HG03066 (cell line): ENCODE results near the gene FGF14.

Experiments used
- ATAC-seq: cut with Tn5 transposase; IDR thresholded peaks from one replicate; pipeline ENCODE4 v1.9.1; 2021; ENCODE audit warnings: low read depth; ENCODE audit not compliant: unreplicated experiment

Gene FGF14

DNA sequence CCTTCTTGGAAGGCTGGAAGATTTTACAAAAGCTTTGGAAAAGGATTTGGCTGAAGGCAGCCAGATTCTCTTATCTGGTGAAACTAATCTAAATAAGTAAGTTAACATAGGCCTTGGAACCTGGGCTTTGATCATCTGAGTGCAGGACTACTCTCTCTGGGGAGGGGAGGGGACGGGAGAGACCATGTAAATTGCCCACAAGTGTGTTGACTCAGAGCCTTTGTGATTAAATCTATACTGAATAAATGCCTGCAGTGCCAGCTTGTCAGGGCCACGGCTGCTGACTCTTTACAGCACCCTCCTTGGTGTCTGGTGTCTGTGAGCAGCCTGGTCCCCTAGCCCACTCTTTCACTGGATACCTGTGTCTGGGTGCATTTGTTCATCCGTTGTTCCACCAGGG is 698.0 kb downstream of the FGF14 start:
- no peak for ATAC-seq

- ATAC-seq: no peak
Observed at GRCh38 chr13:101703081-101703480, 698.8 kb downstream of the FGF14 start.

DNA sequence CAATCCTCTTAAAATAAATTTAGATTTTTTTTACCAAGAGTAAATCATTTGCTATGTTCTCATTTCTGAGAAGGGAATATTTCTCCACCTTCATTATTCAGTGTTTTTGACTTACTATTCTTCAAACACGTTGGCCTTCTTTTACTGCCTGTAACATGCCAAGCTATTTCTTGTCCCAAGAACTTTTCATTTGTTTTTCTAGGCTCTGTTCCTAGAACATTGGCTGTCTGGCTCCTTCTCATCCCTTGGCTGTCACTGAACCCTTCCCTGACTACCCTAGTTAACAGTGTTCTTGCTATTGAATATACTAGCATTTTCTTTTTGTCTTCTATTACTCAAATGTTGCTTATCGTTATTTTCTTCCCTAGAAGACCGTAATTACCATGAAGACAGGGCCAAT is 701.2 kb downstream of the FGF14 start:
- ATAC-seq: no peak

- no peak for ATAC-seq
Observed at GRCh38 chr13:101698400-101698799, 703.4 kb downstream of the FGF14 start.

GRCh38 chr13:101697745-101698144 is 704.1 kb downstream of the FGF14 start:
- ATAC-seq: no peak

DNA sequence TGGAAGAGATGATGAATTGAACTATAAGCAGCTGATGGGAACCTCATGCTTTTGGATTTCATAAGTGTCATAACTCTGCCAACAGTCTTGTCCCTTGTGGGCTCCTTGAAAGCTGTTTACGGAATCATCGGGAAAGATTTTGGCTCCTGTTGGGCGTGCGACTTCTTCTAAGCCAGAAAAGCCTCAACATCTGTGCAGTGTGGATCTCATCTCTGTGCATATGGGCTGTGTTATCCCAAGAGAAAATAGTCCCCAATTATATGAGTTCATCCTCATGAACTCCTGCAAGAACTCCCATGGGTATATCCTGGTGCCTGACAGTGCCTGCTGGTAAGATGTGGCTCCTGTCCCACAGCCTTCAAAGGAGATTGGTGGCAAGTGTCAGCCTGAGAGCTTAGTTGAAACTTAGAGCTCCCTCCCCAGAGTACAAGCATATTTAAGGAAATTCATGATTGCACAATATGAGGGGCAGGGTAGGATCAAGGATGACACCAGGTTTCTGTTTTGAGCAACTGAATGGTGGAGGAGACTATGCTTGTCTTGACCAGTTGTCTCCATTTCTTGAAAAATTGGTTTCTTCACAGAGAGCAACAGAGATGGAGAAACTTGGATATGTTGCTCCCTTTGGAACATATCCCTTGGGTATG is 705.9 kb downstream of the FGF14 start:
- ATAC-seq: no peak

DNA sequence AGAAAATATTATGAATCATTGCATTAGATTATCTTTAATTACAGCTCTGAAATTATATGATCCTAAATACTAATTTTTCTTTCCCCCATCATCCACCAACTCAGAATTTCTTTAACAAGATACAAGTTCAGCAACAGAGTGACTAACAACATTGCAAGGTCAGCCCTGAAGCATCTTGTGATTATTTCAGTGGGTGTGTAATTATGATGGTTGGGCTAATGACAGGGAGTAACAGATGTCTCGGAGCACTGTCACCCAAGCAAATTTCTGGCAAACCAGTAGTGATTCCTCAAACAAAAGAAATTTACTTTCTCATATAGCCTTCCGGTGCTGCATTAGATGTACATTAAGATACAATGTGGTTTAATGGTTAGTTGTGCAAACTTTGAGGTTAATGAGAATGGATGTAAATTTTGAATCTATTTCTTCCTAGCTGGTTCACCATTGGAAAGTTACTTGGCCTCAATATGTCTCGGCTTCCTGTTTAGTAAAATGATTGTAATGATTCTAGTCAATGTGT is 710.4 kb downstream of the FGF14 start:
- no peak for ATAC-seq

GRCh38 chr13:101690871-101691270 is 711.0 kb downstream of the FGF14 start:
- no peak for ATAC-seq

GRCh38 chr13:101686003-101686402 is 715.8 kb downstream of the FGF14 start:
- ATAC-seq: no peak

DNA sequence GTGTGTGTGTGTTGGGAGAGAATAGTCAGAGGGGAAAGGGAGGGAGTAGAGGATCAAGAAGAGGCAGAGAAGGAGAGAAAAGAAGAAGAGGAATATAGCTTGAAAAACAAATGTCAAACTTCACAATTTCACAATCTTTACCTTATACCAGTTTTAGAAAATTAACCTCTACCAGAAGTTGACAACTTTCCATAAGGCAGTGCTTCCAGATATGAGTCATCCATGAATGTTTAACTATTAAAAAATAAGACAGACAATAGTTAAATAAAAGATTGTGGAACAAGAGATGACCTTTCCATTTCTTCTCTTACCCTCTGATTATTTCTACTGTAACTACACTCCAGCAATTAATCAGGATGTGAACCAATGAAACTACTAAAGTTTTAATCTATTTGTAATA is 720.0 kb downstream of the FGF14 start:
- no peak for ATAC-seq

- ATAC-seq: no peak
Observed at GRCh38 chr13:101673360-101674105, 728.3 kb downstream of the FGF14 start.

GRCh38 chr13:101661839-101662238 is 740.0 kb downstream of the FGF14 start:
- ATAC-seq: no peak
